Psoas muscle (tissue), 8 donors: Measurements from ENCODE around the gene CIZ1. TPM values are rescaled to one million over a fixed set of nuclear protein-coding genes. Genes with fewer than 3 reads are reported as not detected.
"Not testable (repeated sequence)": the region's sequence is repeated elsewhere in the genome, so short reads cannot be mapped to it uniquely, and the experiment has no call there.

Source experiments
- ATAC-seq, 4 donors: fragments of 200-7000 bp; cut with Tn5 transposase; one replicate each; pipeline ENCODE4 v1.9.1; 2020; ENCODE audit warnings: moderate library complexity in 3 of 4, mild to moderate bottlenecking in 2 of 4
- DNase-seq, 2 donors: peaks; one replicate each; pipeline ENCODE4 v3.0.0-alpha.2; 2020
- H3K27ac ChIP-seq: fragments of 200-600 bp; one replicate; pipeline ENCODE4 v1.8.0; 2022
- H3K27me3 ChIP-seq, 3 donors: fragments of 200-600 bp in 1 of 3; one replicate each; pipeline versions ENCODE4 v1.6.1 to v1.8.0; 2013 to 2022; ENCODE audit warnings: low read length in 2 of 3, mild to moderate bottlenecking in 2 of 3, moderate library complexity in 1 of 3; ENCODE audit not compliant: insufficient read depth in 3 of 3
- H3K36me3 ChIP-seq, 2 donors: fragments of 200-600 bp in 1 of 2; one replicate each; pipeline versions ENCODE4 v1.6.1 to v1.8.0; 2013 to 2022; ENCODE audit warnings: low read depth in 1 of 2, mild to moderate bottlenecking in 1 of 2, moderate library complexity in 1 of 2; ENCODE audit not compliant: insufficient read depth in 1 of 2
- H3K4me1 ChIP-seq: fragments of 200-600 bp; one replicate; pipeline ENCODE4 v1.8.0; 2022
- H3K4me3 ChIP-seq: fragments of 200-600 bp; one replicate; pipeline ENCODE4 v1.8.0; 2022; ENCODE audit warnings: mild to moderate bottlenecking
- H3K9me3 ChIP-seq: fragments of 200-600 bp; one replicate; pipeline ENCODE4 v1.8.0; 2022
- WGBS, 3 donors: extraction: QIAGEN DNeasy Blood & Tissue Kit; methylation state at CpG; one replicate each; pipeline versions ENCODE4 v1.1.6 to v1.1.7; 2013; 5-methylcytosine and 5-hydroxymethylcytosine counted together
- intact Hi-C, 2 donors: fragments of 100-400 bp; cut with DNase I; formaldehyde crosslinking; loops; one replicate each; pipeline versions ENCODE4 v1.11.0 to v1.14.2; 2022
- polyA plus RNA-seq, 3 donors: library from polyadenylated mRNA; stranded (reverse); fragments of 200-250 nt; gene quantifications; one replicate each; pipeline ENCODE4 v1.2.3, GENCODE V29; 2013
- total RNA-seq, 4 donors: library from RNA; stranded (reverse); fragmentation: NEBNext Ultra II Directional in 2 of 4; extraction: Animal tissue kit (Norgen Biotek cat#: 25700) in 2 of 4; gene quantifications; one replicate each; pipeline versions ENCODE4 v1.2.1 to v1.2.4, GENCODE V29; 2021 to 2023
- TF ChIP-seq, protein P1 (sequence below): fragments of 200-600 bp; IDR thresholded peaks from one replicate; pipeline ENCODE4 v1.8.0; 2022; ENCODE audit warnings: antibody characterized with exemption
- donor health status: healthy with polysubstance abuse.
- donor health status: DM: no; HTN: no; CAD: no; lungs with moderate emphysema.
- donor health status: Bipolar disorder and iron deficiency.
- donor health status: healthy.
- donor health status: DM: yes; HTN: yes; CAD: no.
- donor health status: DM: no; HTN: no; CAD: no.
- donor health status: DM: no; HTN: no; CAD: no.
- donor health status: DM: yes; HTN: yes; CAD: no.

The CIZ1 gene
- total and polyA plus RNA-seq, 7 donors: 36.2 to 119 (median 86.0) TPM

DNA sequence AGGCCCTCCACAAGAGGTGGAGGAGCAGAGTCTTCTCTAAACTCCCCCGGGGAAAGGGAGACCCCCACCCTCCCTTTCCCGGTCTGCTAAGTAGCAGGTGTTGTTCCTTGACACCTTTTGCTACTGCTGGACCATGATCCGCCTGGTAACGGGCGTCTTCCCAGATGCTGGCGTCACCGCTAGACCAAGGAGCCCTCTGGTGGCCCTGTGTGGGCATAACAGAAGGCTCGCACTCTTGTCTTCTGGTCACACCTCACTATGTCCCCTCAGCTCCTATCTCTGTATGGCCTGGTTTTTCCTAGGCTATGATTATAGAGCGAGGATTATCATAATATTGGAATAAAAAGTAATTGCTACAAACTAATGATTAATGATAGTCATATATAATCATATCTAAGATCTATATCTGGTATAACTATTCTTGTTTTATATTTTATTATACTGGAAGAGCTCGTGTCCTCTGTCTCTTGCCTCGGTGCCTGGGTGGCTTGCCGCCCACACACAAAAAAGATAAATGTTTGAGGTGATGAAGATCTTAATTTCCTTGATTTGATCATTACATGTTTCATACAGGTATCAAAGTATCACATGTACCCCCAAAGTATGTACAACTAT lies 61.3 kb downstream of the CIZ1 start:
- intact Hi-C loops, ATAC-seq, H3K36me3 ChIP-seq, H3K9me3 ChIP-seq, H3K27ac ChIP-seq, H3K4me3 ChIP-seq, H3K27me3 ChIP-seq: not testable (repeated sequence)
- TF ChIP-seq, protein P1, sequence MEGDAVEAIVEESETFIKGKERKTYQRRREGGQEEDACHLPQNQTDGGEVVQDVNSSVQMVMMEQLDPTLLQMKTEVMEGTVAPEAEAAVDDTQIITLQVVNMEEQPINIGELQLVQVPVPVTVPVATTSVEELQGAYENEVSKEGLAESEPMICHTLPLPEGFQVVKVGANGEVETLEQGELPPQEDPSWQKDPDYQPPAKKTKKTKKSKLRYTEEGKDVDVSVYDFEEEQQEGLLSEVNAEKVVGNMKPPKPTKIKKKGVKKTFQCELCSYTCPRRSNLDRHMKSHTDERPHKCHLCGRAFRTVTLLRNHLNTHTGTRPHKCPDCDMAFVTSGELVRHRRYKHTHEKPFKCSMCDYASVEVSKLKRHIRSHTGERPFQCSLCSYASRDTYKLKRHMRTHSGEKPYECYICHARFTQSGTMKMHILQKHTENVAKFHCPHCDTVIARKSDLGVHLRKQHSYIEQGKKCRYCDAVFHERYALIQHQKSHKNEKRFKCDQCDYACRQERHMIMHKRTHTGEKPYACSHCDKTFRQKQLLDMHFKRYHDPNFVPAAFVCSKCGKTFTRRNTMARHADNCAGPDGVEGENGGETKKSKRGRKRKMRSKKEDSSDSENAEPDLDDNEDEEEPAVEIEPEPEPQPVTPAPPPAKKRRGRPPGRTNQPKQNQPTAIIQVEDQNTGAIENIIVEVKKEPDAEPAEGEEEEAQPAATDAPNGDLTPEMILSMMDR: peak; percentile 45
- DNase-seq: peak; percentile 55 to 70
- peaks cover 27% of the 10 kb centered on the region for H3K4me1 ChIP-seq
- WGBS, 3 donors: 25 to 29% (median 26%) methylated on average over 12 of the region's 12 CpGs

- DNase-seq (peak; percentile 20 to 59), ATAC-seq (no peak)
- WGBS, 3 donors: 44 to 53% (median 45%) methylated on average over 29 of the region's 29 CpGs
- Histone ChIP-seq H3K27ac (peak overlapping the region; percentile 95), H3K36me3 (peaks cover 0 to 18% of the 10 kb centered on the region in 2 donors), H3K4me3 (peak overlapping the region; percentile 98), H3K27me3 (no peaks in the 10 kb centered on the region), H3K9me3 (no peaks in the 10 kb centered on the region), H3K4me1 (peaks cover 31% of the 10 kb centered on the region)
- intact Hi-C loops: no loop called here
- TF ChIP-seq, protein P1: no peak
These were observed 62.4 kb downstream of the CIZ1 start for GRCh38 chr9:128128836-128129590.

DNA sequence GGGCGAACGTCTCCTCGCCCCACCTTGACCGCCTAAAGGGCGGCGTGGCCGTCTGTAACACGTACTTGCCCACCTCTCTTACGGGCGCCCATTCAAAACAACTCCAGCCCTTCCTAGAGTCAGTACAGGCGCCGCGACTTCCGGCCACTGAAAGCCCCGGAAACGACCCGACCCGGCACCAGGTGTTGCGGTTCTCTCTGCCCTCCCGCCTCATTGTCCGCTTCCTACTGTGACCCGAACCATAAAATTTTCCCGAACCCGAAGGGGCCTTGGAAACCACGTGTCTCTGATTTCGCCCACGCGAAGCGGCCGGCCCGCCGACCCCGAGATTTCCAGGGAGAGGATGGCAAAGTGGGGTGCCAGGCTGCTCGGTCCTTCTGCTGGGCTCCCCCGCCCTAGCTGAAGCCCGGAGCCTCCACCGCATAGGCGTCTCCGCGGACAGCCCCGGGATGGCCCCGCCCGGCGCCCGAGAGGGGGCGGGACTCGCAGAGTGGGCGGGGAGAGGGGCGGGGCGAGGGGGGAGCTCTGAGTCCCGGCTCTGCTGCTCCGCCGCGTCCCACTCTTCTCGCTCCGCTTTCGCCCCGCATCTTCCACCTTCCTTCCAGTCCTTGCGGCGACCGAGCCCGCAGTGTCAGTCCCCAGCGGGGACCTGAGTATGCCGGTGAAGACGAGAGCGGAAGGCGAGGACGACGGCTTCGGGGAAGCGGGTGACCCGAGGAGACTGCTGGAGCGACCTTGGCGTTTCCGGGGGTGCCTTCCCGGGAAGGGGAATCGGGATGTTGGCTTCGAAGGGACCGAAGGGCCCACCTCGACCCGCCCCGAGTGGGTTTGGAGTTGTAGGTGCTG lies 63.2 kb downstream of the CIZ1 start:
- Histone ChIP-seq H3K4me1 (peaks cover 31% of the 10 kb centered on the region), H3K27me3 (no peaks in the 10 kb centered on the region), H3K36me3 (peaks cover 0 to 26% of the 10 kb centered on the region in 2 donors), H3K27ac (peak overlapping the region; percentile 95), H3K4me3 (peak overlapping the region; percentile 98), H3K9me3 (no peaks in the 10 kb centered on the region)
- ATAC-seq: peak; percentile 87 to 92 (median 90)
- DNase-seq: peak; percentile 87 to 90
- TF ChIP-seq, protein P1: no peak
- intact Hi-C loops: no loop called here
- 0% methylated on average over 66 to 82 of the region's 82 CpGs for WGBS, 3 donors

DNA sequence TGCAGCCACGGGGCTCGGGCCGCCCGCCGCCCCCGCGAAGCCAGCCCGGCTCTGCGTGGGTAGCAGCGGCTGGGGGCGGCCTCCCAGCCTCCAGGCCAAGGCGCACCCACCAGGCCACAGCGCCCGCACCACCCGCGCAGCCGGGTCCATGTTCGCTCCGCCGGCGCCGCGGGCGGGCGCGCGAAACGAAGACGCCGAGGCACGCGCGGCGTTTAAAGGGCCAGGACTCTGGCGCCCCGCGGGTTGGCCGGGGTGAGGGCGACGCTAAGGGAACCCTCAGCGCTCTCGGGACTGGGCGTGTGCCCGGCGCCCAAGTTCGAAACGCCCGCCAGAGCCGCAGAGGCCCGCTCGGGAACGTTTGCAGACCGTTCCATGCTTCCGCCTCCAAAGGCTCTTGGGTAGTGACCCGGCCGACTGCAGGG lies 63.8 kb downstream of the CIZ1 start, which contains the start of gene PTGES2:
Gene PTGES2, minus strand, starts transcription at position 162 of the 422 bp plus-strand sequence. Its CDS starts 12 bp downstream, at position 150.
- peak within 1 kb of the TSS; percentile 98 for H3K4me3 ChIP-seq
- H3K4me1 ChIP-seq: peaks cover 31% of the 10 kb centered on the region
- peak; percentile 93 to 94 for DNase-seq
- intact Hi-C loops: no loop called here
- no peaks in the 10 kb centered on the region for H3K27me3 ChIP-seq
- peak within 1 kb of the TSS; percentile 95 for H3K27ac ChIP-seq
- peaks cover 0 to 32% of the 10 kb centered on the region in 2 donors for H3K36me3 ChIP-seq
- TF ChIP-seq, protein P1: no peak
- ATAC-seq: peak; percentile 83 to 88 (median 84)
- 0 to 1% (median 0%) methylated on average over 41 to 56 of the region's 56 CpGs for WGBS, 3 donors
- H3K9me3 ChIP-seq: no peaks in the 10 kb centered on the region
